Prostate gland (tissue), 2 donors: ENCODE measurements around the gene SMYD2. TPM values are rescaled to one million over a fixed set of nuclear protein-coding genes. Genes with fewer than 3 reads are reported as not detected.

Source experiments
- DNase-seq: peaks from one replicate; pipeline ENCODE4 v3.0.0-alpha.2; 2019; ENCODE audit warnings: low spot score
- H3K27ac ChIP-seq, 2 donors: fragments of 200-600 bp; sonication (generic); 2 replicates each; pipeline ENCODE4 v1.5.1; 2017 to 2019
- H3K27me3 ChIP-seq: fragments of 200-600 bp; sonication (generic); replicated peaks from 2 replicates; pipeline ENCODE4 v1.5.1; 2019; ENCODE audit not compliant: insufficient read depth
- H3K36me3 ChIP-seq, 2 donors: fragments of 200-600 bp; sonication (generic); 1 replicate in 1 of 2; 2 replicates in 1 of 2; pipeline versions ENCODE4 v1.5.1 to v1.8.1; 2017 to 2019
- H3K4me1 ChIP-seq: fragments of 200-600 bp; sonication (generic); replicated peaks from 2 replicates; pipeline ENCODE4 v1.5.1; 2019
- H3K4me3 ChIP-seq, 2 donors: fragments of 200-600 bp; sonication (generic); 2 replicates each; pipeline ENCODE4 v1.5.1; 2017 to 2019
- H3K9me3 ChIP-seq: fragments of 200-600 bp; sonication (generic); 2 replicates; pipeline ENCODE4 v1.5.1; 2017
- POLR2A ChIP-seq: fragments of 450-650 bp; IDR thresholded peaks from one replicate; pipeline ENCODE4 v1.6.1; 2016; ENCODE audit warnings: antibody characterized with exemption, mild to moderate bottlenecking
- POLR2AphosphoS5 ChIP-seq: sonication (generic); formaldehyde crosslinking; IDR thresholded peaks from one replicate; pipeline ENCODE4 v1.6.1; 2017; ENCODE audit warnings: antibody characterized with exemption
- WGBS: methylation state at CpG from one replicate; pipeline ENCODE4 v1.1.5; 2018; 5-methylcytosine and 5-hydroxymethylcytosine counted together
- intact Hi-C: fragments of 100-400 bp; cut with DNase I; formaldehyde crosslinking; loops from one replicate; pipeline ENCODE4 v1.14.2; 2022
- total RNA-seq, 2 donors: library from RNA; depleted of rRNA; stranded (reverse); fragments of >200 nt; gene quantifications; one replicate each; pipeline ENCODE4 v1.1.0, GENCODE V29; 2016
- TF ChIP-seq, protein P1 (sequence below), 4 experiments: fragments of 200-600 bp in 2 of 4; fragments of 450-650 bp in 2 of 4; sonication (generic) in 2 of 4; IDR thresholded peaks; 1 replicate in 3 of 4; 2 replicates in 1 of 4; pipeline ENCODE4 v1.5.1; 2016 to 2019; ENCODE audit warnings: antibody characterized with exemption in 4 of 4, mild to moderate bottlenecking in 2 of 4, moderate library complexity in 2 of 4

The SMYD2 gene
- total RNA-seq, 2 donors from 2014 or later, result 18.6 to 50.4 TPM

DNA sequence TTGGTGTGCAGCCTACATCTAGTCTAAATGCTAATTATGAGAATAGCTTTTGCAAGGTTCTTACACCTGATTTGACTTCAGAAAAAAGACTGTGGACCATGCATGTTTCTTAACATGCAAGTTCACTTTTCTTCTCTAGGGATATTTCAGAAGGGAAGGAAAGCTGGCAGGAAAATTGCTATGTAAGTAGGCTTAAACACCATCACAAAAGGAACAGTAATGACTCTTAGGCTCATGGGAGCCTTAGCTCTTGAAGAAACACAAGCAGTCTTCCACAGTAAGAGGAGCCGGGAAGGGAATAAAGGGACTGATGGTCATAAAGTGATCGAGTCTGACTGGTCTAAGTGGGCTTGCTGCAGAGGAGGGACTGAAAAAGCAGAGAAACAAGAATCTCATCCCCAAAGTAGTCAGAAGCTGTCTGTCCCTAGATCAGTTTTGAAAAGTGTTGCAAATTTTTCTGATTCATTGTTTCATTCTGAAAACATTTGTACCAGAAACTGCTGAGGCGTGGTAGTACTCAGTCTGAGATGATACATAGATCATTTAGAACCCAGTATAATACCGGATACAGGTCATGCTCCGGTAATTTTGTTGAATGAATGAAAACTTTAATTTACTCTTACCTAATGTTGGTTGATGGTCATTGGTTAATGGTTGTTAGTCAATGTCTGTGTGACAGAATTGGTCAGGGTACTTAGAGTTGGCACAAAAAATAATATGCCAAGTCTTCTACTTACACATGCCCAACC is 40.9 kb downstream of the SMYD2 start:
- no peaks in the 10 kb centered on the region for H3K9me3 ChIP-seq
- no peaks in the 10 kb centered on the region for H3K36me3 ChIP-seq
- no peak overlapping the region for H3K4me3 ChIP-seq
- H3K4me1 ChIP-seq, result no peaks in the 10 kb centered on the region
- no peaks in the 10 kb centered on the region for H3K27me3 ChIP-seq
- 78% methylated on average over 5 of the region's 5 CpGs for WGBS
- no peak for DNase-seq
- no peak overlapping the region for H3K27ac ChIP-seq
- intact Hi-C loops, result no loop called here
- TF ChIP-seq POLR2A, result no peak
- no peak for TF ChIP-seq POLR2AphosphoS5

DNA sequence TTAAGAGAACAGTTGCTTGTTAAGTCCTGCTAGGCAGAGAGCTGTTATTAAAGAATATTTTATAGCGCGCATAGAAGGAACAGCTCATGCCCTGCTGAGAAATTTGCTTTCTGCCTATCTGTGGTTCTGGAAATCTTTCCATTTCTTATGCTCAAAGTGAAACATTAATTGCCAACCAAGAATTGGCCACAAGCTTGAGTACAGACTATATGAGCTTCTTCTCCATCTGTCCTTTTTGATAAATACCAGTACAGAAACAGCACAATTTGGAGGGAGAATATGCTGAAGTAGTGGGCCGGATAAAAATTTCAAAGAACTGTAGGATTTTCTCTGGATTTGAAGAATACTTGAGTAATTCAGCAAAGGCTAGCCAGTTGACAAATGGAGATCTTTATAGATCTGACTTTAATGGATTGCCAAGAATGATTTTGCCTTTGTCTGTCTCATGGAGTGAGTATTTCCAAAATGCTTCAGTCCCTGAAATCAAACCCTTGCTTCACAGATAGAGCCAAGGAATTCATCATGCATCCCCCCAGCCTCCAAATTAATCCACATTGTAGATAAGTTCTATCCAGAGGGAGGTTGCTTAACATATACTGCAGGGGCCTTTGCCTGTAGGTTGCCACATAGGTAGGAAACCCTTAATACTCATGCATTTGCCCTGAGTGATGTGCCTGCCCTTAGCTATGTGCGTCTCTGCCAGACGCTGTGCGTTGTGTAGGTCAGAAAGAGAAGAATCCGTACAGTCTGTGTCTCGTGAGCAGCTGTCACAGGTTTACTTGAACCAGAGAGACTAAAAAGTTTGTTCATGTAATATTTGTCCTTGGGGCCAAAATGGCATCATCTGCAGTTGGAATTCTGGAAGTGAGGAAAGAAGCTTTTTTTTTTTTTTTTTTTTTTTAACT is 44.2 kb downstream of the SMYD2 start:
- Histone ChIP-seq H3K36me3 (no peaks in the 10 kb centered on the region), H3K27ac (no peak overlapping the region), H3K9me3 (no peaks in the 10 kb centered on the region), H3K4me3 (no peak overlapping the region), H3K4me1 (no peaks in the 10 kb centered on the region), H3K27me3 (no peaks in the 10 kb centered on the region)
- TF ChIP-seq, protein P1, sequence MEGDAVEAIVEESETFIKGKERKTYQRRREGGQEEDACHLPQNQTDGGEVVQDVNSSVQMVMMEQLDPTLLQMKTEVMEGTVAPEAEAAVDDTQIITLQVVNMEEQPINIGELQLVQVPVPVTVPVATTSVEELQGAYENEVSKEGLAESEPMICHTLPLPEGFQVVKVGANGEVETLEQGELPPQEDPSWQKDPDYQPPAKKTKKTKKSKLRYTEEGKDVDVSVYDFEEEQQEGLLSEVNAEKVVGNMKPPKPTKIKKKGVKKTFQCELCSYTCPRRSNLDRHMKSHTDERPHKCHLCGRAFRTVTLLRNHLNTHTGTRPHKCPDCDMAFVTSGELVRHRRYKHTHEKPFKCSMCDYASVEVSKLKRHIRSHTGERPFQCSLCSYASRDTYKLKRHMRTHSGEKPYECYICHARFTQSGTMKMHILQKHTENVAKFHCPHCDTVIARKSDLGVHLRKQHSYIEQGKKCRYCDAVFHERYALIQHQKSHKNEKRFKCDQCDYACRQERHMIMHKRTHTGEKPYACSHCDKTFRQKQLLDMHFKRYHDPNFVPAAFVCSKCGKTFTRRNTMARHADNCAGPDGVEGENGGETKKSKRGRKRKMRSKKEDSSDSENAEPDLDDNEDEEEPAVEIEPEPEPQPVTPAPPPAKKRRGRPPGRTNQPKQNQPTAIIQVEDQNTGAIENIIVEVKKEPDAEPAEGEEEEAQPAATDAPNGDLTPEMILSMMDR (IDR thresholded peaks at IDR 0.05), result no peak
- TF ChIP-seq POLR2A (no peak), POLR2AphosphoS5 (no peak)
- WGBS, result 79% methylated on average over 8 of the region's 8 CpGs
- DNase-seq, result no peak
- intact Hi-C loops, result no loop called here

DNA sequence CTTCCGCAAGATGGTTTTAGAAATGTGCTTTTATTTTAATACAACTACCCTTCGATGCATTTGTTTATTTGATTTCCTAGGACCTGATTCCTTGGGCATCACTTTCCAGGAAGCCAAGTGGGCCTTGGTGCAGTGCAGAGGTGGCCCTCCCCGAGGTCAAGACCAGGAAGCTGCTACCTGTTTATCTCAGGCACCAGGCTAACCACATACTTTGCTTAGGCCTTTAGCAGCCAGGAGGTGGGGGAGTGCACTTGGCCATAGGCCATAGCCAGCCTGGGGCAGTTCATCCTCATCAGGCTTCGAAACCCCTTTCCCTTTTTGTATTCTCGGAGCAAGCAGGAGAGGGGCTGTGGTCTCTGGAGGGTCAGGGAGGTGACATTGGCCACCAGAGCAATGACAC is 45.4 kb downstream of the SMYD2 start:
- DNase-seq, result no peak
- Histone ChIP-seq H3K9me3 (no peaks in the 10 kb centered on the region), H3K4me3 (no peak overlapping the region), H3K27me3 (no peaks in the 10 kb centered on the region), H3K4me1 (peaks cover 4% of the 10 kb centered on the region), H3K27ac (no peak overlapping the region), H3K36me3 (no peaks in the 10 kb centered on the region)
- TF ChIP-seq, protein P1 (IDR thresholded peaks at IDR 0.05), result no peak
- no peak for TF ChIP-seq POLR2AphosphoS5
- TF ChIP-seq POLR2A, result no peak
- 69% methylated on average over 5 of the region's 5 CpGs for WGBS
- intact Hi-C loops, result no loop called here

DNA sequence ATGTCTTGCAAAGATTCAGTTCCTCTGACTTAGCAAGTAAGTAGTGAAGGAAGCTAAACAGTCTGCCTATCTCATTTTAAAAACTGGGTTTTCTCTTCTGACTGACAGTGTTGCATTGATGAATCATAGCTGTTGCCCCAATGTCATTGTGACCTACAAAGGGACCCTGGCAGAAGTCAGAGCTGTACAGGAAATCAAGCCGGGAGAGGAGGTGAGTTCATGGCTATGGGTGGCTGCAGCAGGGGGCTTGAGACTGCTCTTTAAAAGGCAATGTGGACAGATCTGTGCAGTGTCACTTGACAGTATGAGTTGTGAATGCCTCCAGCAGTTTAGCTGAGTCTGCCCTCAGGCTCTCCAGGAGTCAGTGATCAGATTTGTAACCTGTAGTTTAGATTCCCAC is 46.6 kb downstream of the SMYD2 start:
- intact Hi-C loops, result no loop called here
- Histone ChIP-seq H3K9me3 (no peaks in the 10 kb centered on the region), H3K27ac (no peak overlapping the region), H3K4me1 (peaks cover 4% of the 10 kb centered on the region), H3K27me3 (no peaks in the 10 kb centered on the region), H3K4me3 (no peak overlapping the region), H3K36me3 (no peaks in the 10 kb centered on the region)
- no peak for DNase-seq
- TF ChIP-seq POLR2AphosphoS5, result no peak
- no peak for TF ChIP-seq POLR2A
- TF ChIP-seq, protein P1 (IDR thresholded peaks at IDR 0.05), result no peak
- 71% methylated on average over 1 of the region's 1 CpG for WGBS

DNA sequence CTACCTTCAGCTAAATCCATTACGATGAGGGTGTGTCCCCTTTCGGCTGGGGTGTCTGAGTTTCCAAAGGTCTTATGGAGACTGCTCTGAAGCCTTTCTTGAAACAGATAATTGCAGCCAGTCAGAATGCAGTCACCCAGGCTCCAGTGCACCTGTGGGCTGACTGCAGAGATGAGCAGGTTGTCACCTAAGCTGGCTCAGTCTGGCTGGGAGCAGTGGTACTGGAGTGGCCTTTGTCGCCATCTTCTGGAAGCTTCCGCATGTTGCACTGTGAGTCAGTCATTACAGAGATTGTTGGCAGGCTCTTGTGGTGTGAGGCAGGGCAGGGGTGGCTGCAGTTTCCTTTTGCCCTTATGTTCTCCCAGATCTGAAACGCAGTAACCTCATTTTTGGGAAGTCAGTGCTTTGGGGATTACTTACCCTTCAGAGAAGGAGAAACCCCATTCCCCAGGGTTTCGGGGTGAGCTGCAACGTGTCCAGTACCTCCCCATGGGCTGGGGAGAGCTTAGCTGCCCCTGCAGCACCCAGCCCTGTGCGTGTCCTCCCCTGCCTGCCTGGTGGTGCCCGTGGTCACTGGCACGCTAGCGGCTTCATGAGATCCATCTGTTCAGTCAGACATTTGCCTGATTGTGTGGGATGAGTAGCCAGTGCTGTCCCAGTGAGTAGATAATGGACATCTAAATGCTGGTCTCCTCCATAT is 48.0 kb downstream of the SMYD2 start:
- intact Hi-C loops, result loop anchor here (2.0 kb wide), 2 partner anchors 68 to 114 kb away; no protein-coding TSS in a partner anchor

More for the DNA sequence above, 48.0 kb downstream of the SMYD2 start:
- Histone ChIP-seq H3K36me3 (no peaks in the 10 kb centered on the region), H3K4me3 (no peak overlapping the region), H3K4me1 (peaks cover 11% of the 10 kb centered on the region), H3K9me3 (no peaks in the 10 kb centered on the region), H3K27me3 (no peaks in the 10 kb centered on the region), H3K27ac (peak overlapping the region in 1 of 2 donors; percentile 52)
- WGBS, result 51% methylated on average over 11 of the region's 11 CpGs
- TF ChIP-seq, protein P1 (IDR thresholded peaks at IDR 0.05), result peak; percentile 74 to 97 (median 94)
- TF ChIP-seq POLR2A, result no peak
- peak; percentile 70 for TF ChIP-seq POLR2AphosphoS5
- peak; percentile 83 for DNase-seq
